NCI-H226 (cell line): ENCODE data around the gene FADS3.

ENCODE experiments used
- DNase-seq: peaks from one replicate; pipeline ENCODE4 v3.0.0-alpha.2; 2015

Gene FADS3

DNA sequence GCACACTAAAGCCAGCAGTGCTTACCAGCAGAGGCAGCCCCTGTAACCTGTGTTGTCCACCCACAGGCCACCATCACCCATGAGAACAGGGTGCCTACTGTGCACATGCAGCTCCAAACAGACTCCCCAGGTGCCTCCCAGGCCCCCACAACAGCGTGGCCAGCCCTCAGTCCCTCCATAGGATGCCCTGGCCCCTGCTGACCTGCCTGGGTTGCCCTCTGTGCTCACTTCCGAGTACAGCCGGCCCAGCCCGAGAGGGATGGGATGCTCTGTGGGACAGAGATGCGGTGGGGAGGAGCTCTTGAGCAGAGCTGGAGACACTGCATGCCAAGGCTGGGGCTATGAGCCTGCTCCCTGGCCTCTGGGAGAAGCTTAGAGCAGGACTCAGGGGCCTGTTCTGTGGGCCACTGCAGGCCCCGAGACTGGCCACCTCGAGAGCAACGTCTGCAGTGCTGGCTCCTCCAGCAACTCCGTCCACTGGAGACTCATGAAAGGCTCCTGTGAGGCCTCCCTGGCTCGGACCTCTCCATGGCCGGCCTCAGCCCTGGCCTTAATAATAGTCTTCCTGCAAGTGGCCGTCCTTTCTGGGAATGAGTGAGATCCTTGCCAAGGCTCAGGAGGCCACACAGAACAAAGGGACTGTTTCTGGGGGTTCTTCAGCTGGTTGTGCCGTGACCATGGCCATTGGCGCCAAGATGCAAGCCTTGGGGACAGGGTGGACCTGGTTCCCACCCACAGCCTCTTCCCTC, 36.2 kb downstream of the FADS3 start:
- no peak for DNase-seq

GRCh38 chr11:61854206-61854895, 37.0 kb downstream of the FADS3 start:
- no peak for DNase-seq

DNA sequence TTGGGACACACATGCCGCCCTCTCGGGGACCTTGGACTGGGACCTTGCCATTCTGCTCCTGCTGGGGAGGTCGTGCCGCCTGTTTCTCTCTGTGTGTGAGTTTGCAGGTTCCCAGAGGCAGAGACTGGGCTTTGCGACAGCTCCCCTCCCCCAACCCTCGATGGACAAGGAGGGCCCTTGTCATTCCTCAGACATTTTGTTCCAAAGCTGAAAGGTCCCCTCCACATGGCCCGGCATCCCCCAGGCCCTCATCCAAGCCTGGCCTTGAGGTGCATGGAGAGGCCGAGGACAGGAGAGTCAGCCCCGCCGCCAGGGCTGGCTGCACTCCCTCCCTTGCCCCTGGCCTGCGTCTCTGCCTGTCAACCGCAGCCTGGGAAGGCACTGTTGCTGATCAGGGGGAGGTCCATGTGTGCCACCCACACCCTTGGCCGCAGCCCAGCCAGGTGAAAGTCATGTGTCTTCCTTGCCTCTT, 37.6 kb downstream of the FADS3 start:
- DNase-seq = no peak

DNA sequence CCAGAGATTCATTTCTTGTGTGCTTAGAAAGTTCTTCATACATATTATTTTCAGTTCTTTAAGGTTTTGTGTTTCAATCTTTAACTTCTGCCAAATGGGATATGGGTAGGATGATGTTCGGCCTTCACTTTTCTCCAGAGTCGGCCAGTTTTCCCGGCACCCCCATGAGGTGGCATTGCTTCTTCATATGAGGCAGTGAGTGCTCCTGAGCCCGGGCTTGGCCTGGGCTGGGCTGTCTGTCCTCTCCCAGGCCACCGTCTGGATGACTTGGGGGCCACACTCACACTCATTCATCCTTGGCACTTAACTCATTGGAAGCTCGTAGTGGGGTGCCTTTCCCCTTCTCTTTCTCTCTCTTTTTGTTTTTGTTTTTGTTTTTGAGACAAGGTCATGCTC, 39.4 kb downstream of the FADS3 start:
- no peak for DNase-seq

DNA sequence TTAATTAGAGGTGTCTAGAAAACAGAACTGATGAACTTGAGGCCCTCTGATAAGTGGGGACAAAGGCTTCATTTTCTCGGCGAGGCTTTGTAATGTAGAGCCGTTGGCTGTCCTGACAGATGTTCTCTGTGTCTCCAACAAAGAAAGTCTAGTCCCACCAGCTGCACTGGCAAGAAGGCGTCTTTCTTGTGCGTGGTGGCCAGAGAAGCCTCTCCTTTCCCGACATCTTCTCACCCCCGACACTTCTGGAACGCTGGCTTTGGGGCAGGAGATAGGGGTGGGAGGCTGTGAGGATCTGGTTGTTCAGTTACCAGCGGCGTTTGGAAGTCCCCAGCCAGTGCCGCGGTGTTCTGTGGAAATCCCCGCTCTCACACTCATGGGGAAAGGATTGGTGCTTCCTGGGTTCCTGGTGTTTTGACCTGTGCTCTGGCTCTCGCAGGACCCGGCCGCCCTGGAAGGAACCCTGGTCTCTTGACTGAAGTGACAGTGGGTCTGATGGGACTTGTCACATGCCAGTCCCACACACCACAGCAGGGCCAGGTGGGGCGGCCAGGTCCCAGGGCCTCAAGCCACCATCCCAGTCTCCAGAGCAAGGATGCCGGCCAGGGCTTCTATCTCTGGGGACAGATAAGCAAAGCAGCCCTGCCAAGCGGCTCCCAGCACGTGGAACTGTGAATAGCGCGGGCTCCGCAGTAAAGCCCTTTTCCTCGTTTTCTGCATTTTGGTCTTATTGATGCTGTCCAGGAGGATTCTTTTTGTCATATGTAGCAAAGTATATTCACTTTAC, 40.0 kb downstream of the FADS3 start:
- DNase-seq = no peak

DNA sequence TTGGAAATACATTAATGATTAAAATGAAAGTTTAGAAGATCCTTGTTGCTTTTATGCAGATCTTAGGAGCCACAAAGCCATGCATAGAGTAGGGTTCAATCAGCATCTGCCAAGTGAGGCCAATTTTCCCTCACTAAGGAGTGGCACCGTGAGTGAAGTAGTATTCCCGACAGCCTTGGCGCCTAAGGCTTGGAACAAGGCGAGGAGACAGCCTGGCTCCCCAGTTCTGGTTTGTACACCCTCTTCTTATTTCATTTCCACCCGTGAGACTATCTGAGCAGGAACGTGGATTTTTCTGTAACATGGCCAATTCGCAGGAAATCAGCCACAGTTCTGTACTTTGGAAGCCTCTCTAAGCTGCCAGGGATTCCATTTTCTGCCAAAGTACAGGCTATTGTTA, 40.7 kb downstream of the FADS3 start:
- DNase-seq = no peak

DNA sequence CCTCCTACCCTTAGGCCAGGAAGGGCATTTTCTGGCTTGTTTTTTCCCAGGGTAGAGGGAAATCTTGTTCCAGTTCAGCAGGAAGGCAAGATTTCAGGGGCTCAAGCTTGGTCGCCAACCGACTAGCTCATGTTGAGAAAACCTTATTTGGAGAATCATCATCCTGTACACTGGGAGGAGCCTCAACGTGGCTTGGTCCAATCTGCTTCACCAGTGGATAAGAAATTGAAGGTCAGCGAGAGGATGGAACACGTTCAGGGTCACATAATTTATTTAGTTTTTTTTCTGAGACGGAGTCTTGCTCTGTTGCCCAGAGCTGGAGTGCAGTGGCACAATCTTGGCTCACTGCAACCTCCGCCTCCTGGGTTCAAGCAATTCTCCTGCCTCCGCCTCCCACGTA, 42.7 kb downstream of the FADS3 start:
- no peak for DNase-seq

- no peak for DNase-seq
These were observed 43.3 kb downstream of the FADS3 start for GRCh38 chr11:61847914-61848581.

- no peak for DNase-seq
These were observed 44.9 kb downstream of the FADS3 start for GRCh38 chr11:61846362-61847020.

- no peak for DNase-seq
These were observed 46.3 kb downstream of the FADS3 start for GRCh38 chr11:61844909-61845565.

GRCh38 chr11:61842528-61842820, 48.9 kb downstream of the FADS3 start:
- DNase-seq = no peak

- no peak for DNase-seq
These were observed 49.5 kb downstream of the FADS3 start for GRCh38 chr11:61841636-61842527.

GRCh38 chr11:61840371-61840770, 51.0 kb downstream of the FADS3 start:
- DNase-seq = no peak

GRCh38 chr11:61839742-61840141, 51.6 kb downstream of the FADS3 start:
- DNase-seq = no peak

- no peak for DNase-seq
These were observed 52.4 kb downstream of the FADS3 start for GRCh38 chr11:61838921-61839320.

DNA sequence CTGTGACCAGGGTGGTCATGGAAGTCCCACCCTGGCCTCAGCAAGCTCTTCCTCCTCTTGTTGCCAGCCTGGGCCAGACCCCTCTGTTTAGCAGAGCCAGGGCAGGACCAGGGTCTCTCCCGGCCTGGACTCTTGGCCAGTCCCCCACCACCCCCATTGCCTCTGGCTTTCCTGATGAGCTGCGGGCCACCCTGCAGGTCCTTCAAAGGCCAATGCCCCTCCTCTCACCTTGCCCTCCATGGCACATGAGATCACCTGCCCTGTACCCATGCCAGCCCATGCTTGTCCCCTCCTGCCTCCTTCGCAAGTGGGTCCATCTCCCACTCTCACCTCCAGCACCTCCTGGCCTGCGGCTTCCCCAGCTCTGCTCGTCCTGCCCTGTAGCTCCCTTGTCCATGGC, 52.8 kb downstream of the FADS3 start:
- no peak for DNase-seq

DNA sequence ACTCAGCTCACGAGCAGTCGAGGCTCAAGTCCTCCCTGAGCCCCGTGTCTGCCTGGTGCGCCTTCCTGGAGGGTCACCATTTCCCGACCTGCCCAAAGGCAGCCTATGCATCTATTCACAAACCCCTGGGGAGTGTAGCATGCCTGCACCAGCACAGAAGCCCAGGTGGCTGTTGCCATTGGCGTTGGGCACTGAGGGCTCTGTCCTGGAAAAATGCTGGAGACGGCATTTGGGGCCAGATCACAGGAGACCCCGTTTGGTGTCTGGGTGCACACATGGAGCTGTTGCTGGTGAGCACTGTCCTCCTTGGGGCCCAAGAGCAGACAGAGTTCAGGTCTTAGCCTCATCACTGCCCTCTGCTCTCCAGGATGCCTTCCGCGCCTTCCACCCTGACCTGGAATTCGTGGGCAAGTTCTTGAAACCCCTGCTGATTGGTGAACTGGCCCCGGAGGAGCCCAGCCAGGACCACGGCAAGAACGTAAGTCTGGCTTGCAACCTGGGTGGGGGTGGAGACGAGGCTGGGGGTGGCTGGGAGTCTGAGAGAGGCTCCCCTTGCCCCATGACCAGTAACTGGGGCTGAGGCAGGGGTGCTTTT, 53.8 kb downstream of the FADS3 start:
- DNase-seq = no peak

- no peak for DNase-seq
These were observed 55.2 kb downstream of the FADS3 start for GRCh38 chr11:61836193-61836592.

- peak; percentile 89 for DNase-seq
These were observed 56.9 kb downstream of the FADS3 start for GRCh38 chr11:61834278-61835048.

GRCh38 chr11:61833926-61834277, 57.4 kb downstream of the FADS3 start:
- DNase-seq = no peak
